GM21423 (cell line): Measurements from ENCODE around the gene MADD.

Source experiments
- ATAC-seq: cut with Tn5 transposase; IDR thresholded peaks from one replicate; pipeline ENCODE4 v1.9.1; 2021; ENCODE audit warnings: mild to moderate bottlenecking, moderate library complexity; ENCODE audit not compliant: unreplicated experiment

Gene MADD

GRCh38 chr11:47336595-47336994, 66.7 kb downstream of the MADD start:
- no peak for ATAC-seq

GRCh38 chr11:47337229-47337924, 67.4 kb downstream of the MADD start:
- ATAC-seq: no peak

GRCh38 chr11:47338396-47339241, 68.7 kb downstream of the MADD start:
- no peak for ATAC-seq

- ATAC-seq: no peak
Measured at GRCh38 chr11:47340010-47340409, 70.1 kb downstream of the MADD start.

GRCh38 chr11:47340980-47341775, 71.2 kb downstream of the MADD start:
- ATAC-seq: no peak

GRCh38 chr11:47342036-47342803, 72.3 kb downstream of the MADD start:
- no peak for ATAC-seq

GRCh38 chr11:47342854-47343253, 72.9 kb downstream of the MADD start:
- ATAC-seq: no peak

GRCh38 chr11:47345890-47346563, 76.1 kb downstream of the MADD start:
- ATAC-seq: no peak

- no peak for ATAC-seq
Measured at GRCh38 chr11:47347137-47347536, 77.2 kb downstream of the MADD start.

GRCh38 chr11:47348131-47348802, 78.3 kb downstream of the MADD start:
- ATAC-seq: no peak

GRCh38 chr11:47348859-47349258, 78.9 kb downstream of the MADD start:
- ATAC-seq: no peak

- ATAC-seq: no peak
Measured at GRCh38 chr11:47349521-47350095, 79.7 kb downstream of the MADD start.

- no peak for ATAC-seq
Measured at GRCh38 chr11:47350315-47350714, 80.4 kb downstream of the MADD start.

- ATAC-seq: no peak
Measured at GRCh38 chr11:47351156-47352126, 81.5 kb downstream of the MADD start.

- ATAC-seq: no peak
Measured at GRCh38 chr11:47352556-47352955, 82.6 kb downstream of the MADD start, which contains the start of gene MYBPC3. MYBPC3 (minus strand) TSS chr11:47352702; CDS start chr11:47352647, 55 bp downstream.

GRCh38 chr11:47353978-47354774, 84.2 kb downstream of the MADD start:
- ATAC-seq: no peak

- no peak for ATAC-seq
Measured at GRCh38 chr11:47354913-47355282, 85.0 kb downstream of the MADD start.
